Measurements from ENCODE around the gene PSMC3. TPM values are rescaled to one million over a fixed set of nuclear protein-coding genes. Genes with fewer than 3 reads are reported as not detected.

Gene PSMC3
- total and polyA plus RNA-seq, 2 of the 13 experiments (the other 11 are each of a cell fraction or from before 2014, with no cell fraction given) = 75.8 to 214 TPM

- no peak for TF ChIP-seq AKNA (CRISPR knock-in tag; IDR thresholded peaks at IDR 0.05; ENCODE audit: borderline replicate concordance)
- TF ChIP-seq FLYWCH1 (CRISPR knock-in tag; IDR thresholded peaks at IDR 0.05) = no peak
- TF ChIP-seq ZNF317 (CRISPR knock-in tag; IDR thresholded peaks at IDR 0.05) = no peak
- TF ChIP-seq ZNF10 (CRISPR knock-in tag; IDR thresholded peaks at IDR 0.05; ENCODE audit: borderline replicate concordance, low read depth) = no peak
- TF ChIP-seq KLF13 (CRISPR knock-in tag; IDR thresholded peaks at IDR 0.05) = no peak
- no peak for TF ChIP-seq ZSCAN12 (CRISPR knock-in tag; IDR thresholded peaks at IDR 0.05)
- TF ChIP-seq REL (CRISPR knock-in tag; conservative IDR thresholded peaks at IDR 0.05) = no peak
- TF ChIP-seq IKZF4 (CRISPR knock-in tag; IDR thresholded peaks at IDR 0.05; ENCODE audit: borderline replicate concordance, low read depth, not compliant biosample characterization) = no peak
- no peak for TF ChIP-seq ZNF33A (CRISPR knock-in tag; IDR thresholded peaks at IDR 0.05; ENCODE audit: borderline replicate concordance)
- no peak for TF ChIP-seq ZNF780A (CRISPR knock-in tag; IDR thresholded peaks at IDR 0.05)
Observed at GRCh38 chr11:47461876-47462275, 35.6 kb upstream of the PSMC3 start (continued).
